Hepatocyte (in vitro differentiated cells): ENCODE measurements around the gene PLEKHM3.

Experiments
- EZH2phosphoT487 ChIP-seq: fragments of 200-600 bp; sonication (generic); IDR thresholded peaks from one replicate; pipeline ENCODE4 v1.6.1; 2018; ENCODE audit warnings: antibody characterized with exemption, mild to moderate bottlenecking, low read depth, moderate library complexity; ENCODE audit not compliant: unreplicated experiment, severe bottlenecking
- TF ChIP-seq, protein P1 (sequence below): fragments of 200-600 bp; sonication (generic); IDR thresholded peaks from 2 replicates; pipeline ENCODE4 v1.5.1; 2016; ENCODE audit warnings: antibody characterized with exemption, mild to moderate bottlenecking; ENCODE audit not compliant: poor library complexity

DNA sequence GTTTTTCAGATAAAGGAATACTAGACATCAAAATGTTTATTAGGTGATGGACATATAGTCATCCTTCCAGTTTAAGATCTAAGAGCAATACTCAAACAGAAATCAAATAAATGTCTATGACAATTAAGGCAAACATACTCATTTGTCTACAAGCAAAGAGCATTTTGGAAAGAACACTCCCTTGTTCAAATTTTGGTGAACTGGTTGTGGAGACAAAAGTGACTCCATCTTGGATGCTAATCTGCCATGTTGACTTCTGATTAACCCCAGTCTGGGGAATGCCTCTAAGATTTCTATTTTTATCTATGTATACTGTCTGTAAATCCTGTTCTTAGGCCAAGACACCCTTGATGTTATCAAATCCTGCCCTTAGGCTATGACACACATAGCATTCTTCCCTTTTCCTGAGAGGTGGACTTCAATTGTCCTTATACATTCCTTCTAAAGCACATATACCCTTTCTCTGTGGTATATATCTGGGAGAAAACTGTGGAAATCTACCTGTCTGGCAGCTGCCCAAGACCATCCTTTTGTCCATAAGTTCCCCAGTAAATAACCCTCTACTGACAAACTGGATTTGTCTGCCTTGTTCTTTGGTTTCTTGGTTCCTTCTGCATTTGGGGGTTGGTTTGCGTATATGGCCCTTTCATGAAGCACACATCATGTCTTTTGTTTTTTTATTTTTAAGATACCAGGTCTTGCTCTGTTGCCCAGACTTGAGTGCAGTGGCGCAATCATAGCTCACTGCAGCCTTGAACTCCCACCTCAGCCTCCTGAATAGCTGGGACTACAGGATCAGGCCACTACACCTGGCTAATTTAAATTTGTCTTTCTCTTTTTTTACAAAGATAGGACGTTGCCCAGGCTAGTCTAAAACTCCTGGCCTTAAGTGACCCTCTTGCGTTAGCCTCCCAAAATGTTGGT is 12.5 kb upstream of the PLEKHM3 start:
- TF ChIP-seq EZH2phosphoT487: no peak
- TF ChIP-seq, protein P1, sequence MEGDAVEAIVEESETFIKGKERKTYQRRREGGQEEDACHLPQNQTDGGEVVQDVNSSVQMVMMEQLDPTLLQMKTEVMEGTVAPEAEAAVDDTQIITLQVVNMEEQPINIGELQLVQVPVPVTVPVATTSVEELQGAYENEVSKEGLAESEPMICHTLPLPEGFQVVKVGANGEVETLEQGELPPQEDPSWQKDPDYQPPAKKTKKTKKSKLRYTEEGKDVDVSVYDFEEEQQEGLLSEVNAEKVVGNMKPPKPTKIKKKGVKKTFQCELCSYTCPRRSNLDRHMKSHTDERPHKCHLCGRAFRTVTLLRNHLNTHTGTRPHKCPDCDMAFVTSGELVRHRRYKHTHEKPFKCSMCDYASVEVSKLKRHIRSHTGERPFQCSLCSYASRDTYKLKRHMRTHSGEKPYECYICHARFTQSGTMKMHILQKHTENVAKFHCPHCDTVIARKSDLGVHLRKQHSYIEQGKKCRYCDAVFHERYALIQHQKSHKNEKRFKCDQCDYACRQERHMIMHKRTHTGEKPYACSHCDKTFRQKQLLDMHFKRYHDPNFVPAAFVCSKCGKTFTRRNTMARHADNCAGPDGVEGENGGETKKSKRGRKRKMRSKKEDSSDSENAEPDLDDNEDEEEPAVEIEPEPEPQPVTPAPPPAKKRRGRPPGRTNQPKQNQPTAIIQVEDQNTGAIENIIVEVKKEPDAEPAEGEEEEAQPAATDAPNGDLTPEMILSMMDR: no peak
